Small intestine (tissue), 7 donors: ENCODE measurements around the gene MZT2A. TPM values are rescaled to one million over a fixed set of nuclear protein-coding genes. Genes with fewer than 3 reads are reported as not detected.
"Not testable (repeated sequence)": the region's sequence is repeated elsewhere in the genome, so short reads cannot be mapped to it uniquely, and the experiment has no call there.

Source experiments
- DNase-seq, 2 donors: peaks; one replicate each; pipeline versions ENCODE4 v3.0.0 to v3.0.0-alpha.2; 2013
- FAIRE-seq: peaks from 2 replicates; lab custom pipeline; 2012; peaks lifted over from hg19 to GRCh38; lab: Jason Lieb, UNC
- H3K27ac ChIP-seq, 3 donors: one replicate each; pipeline ENCODE4 v1.5.1; 2013; ENCODE audit warnings: low read length in 2 of 3, mild to moderate bottlenecking in 2 of 3, control low read depth in 1 of 3, inconsistent platforms in 1 of 3, low read depth in 1 of 3, moderate library complexity in 1 of 3
- H3K27me3 ChIP-seq, 3 donors: one replicate each; pipeline ENCODE4 v1.6.1; 2013; ENCODE audit warnings: low read length in 3 of 3, inconsistent platforms in 1 of 3; ENCODE audit not compliant: control insufficient read depth in 3 of 3, insufficient read depth in 3 of 3
- H3K36me3 ChIP-seq, 3 donors: one replicate each; pipeline ENCODE4 v1.6.1; 2013; ENCODE audit warnings: low read length in 3 of 3, inconsistent platforms in 1 of 3, low read depth in 1 of 3, mild to moderate bottlenecking in 1 of 3, moderate library complexity in 1 of 3; ENCODE audit not compliant: control insufficient read depth in 3 of 3, insufficient read depth in 2 of 3
- H3K4me1 ChIP-seq, 3 donors: one replicate each; pipeline ENCODE4 v1.6.1; 2013; ENCODE audit warnings: low read length in 2 of 3, inconsistent platforms in 1 of 3, low read depth in 1 of 3, mild to moderate bottlenecking in 1 of 3, moderate library complexity in 1 of 3; ENCODE audit not compliant: control insufficient read depth in 3 of 3, insufficient read depth in 2 of 3
- H3K4me3 ChIP-seq, 3 donors: one replicate each; pipeline ENCODE4 v1.5.1; 2013; ENCODE audit warnings: low read length in 3 of 3, control low read depth in 1 of 3, inconsistent platforms in 1 of 3, low read depth in 1 of 3, mild to moderate bottlenecking in 1 of 3, moderate library complexity in 1 of 3
- H3K9me3 ChIP-seq, 2 donors: one replicate each; pipeline ENCODE4 v1.6.1; 2013; ENCODE audit warnings: low read depth in 1 of 2, low read length in 1 of 2; ENCODE audit not compliant: control insufficient read depth in 2 of 2, insufficient read depth in 1 of 2
- WGBS, 3 donors: extraction: QIAGEN DNeasy Blood & Tissue Kit; methylation state at CpG; one replicate each; pipeline ENCODE4 v1.1.7; 2013; 5-methylcytosine and 5-hydroxymethylcytosine counted together
- polyA plus RNA-seq, 4 donors: library from polyadenylated mRNA; stranded (reverse) in 3 of 4; unstranded in 1 of 4; fragments of 200-250 nt in 3 of 4; fragments of 120-200 nt in 1 of 4; gene quantifications; one replicate each; pipeline versions ENCODE4 v1.2.1 to v1.2.3, GENCODE V29; 2013
- donor health status: healthy with polysubstance abuse.
- donor health status: control.
- donor health status: control.
- donor health status: Bipolar disorder and iron deficiency.
- donor health status: healthy.

The MZT2A gene
- polyA plus RNA-seq, 4 donors: 67.4 to 176 (median 161) TPM

GRCh38 chr2:131440742-131441468, 51.3 kb downstream of the MZT2A start:
- FAIRE-seq, H3K4me3 ChIP-seq, H3K36me3 ChIP-seq, H3K4me1 ChIP-seq, H3K9me3 ChIP-seq, DNase-seq, H3K27ac ChIP-seq, H3K27me3 ChIP-seq: not testable (repeated sequence)
- WGBS, 3 donors: 63 to 65% (median 64%) methylated on average over 7 of the region's 7 CpGs

Other genes with a start within 250 kb of the MZT2A start
- under 1 TPM in 3 of 4 donors, not detected in 1; 0.22 to 0.63 (median 0.37) TPM for gene RAB6D, start 128.2 kb downstream of the MZT2A start, polyA plus RNA-seq
- gene TUBA3D, start 16.3 kb downstream of the MZT2A start, polyA plus RNA-seq: 1 to 10 TPM in 2 of 4 donors, under 1 TPM in 2; 0.04 to 6.8 (median 2.1) TPM
- 1 to 10 TPM in 2 of 4 donors, under 1 TPM in 1, not detected in 1; 0.89 to 1.9 (median 1.6) TPM for gene CCDC74A, start 35.5 kb upstream of the MZT2A start, polyA plus RNA-seq